Fibroblast of pulmonary artery (primary cell): ENCODE measurements around the gene IPO9.

Source experiments
- DNase-seq: peaks from one replicate; pipeline ENCODE4 v3.0.0-alpha.2; 2010; ENCODE audit warnings: low read depth
- H3K4me3 ChIP-seq: replicated peaks from 2 replicates; pipeline ENCODE4 v1.5.1; 2011; ENCODE audit warnings: low read depth, mild to moderate bottlenecking, control low read depth, low read length, moderate library complexity
- TF ChIP-seq, protein P1 (sequence below): IDR thresholded peaks from 2 replicates; pipeline ENCODE4 v1.5.1; 2011; ENCODE audit warnings: mild to moderate bottlenecking, control low read depth, low read length, inconsistent platforms; ENCODE audit errors: missing control alignments

IPO9 gene

DNA sequence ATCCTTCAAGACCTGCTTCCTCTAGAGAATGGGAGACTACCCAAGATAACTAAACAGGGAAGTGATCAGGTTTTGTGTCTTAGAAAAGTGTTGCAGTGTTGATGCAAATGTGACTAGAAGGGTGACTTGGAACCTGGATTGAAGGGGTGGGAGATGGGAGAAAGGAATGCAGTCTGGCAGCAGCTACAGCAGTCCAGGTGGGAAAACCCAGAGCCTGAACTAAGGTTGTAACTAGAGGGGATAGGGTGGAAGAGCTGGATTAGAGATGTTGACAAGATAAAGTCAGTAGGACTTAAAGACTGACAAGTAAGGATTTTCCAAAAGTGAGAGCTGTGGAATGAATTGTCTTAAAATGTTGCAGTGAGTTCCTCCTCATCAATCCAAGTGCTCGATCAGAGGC, 52.7 kb downstream of the IPO9 start:
- H3K4me3 ChIP-seq, result no peak overlapping the region
- TF ChIP-seq, protein P1, sequence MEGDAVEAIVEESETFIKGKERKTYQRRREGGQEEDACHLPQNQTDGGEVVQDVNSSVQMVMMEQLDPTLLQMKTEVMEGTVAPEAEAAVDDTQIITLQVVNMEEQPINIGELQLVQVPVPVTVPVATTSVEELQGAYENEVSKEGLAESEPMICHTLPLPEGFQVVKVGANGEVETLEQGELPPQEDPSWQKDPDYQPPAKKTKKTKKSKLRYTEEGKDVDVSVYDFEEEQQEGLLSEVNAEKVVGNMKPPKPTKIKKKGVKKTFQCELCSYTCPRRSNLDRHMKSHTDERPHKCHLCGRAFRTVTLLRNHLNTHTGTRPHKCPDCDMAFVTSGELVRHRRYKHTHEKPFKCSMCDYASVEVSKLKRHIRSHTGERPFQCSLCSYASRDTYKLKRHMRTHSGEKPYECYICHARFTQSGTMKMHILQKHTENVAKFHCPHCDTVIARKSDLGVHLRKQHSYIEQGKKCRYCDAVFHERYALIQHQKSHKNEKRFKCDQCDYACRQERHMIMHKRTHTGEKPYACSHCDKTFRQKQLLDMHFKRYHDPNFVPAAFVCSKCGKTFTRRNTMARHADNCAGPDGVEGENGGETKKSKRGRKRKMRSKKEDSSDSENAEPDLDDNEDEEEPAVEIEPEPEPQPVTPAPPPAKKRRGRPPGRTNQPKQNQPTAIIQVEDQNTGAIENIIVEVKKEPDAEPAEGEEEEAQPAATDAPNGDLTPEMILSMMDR, result no peak
- DNase-seq, result no peak

DNA sequence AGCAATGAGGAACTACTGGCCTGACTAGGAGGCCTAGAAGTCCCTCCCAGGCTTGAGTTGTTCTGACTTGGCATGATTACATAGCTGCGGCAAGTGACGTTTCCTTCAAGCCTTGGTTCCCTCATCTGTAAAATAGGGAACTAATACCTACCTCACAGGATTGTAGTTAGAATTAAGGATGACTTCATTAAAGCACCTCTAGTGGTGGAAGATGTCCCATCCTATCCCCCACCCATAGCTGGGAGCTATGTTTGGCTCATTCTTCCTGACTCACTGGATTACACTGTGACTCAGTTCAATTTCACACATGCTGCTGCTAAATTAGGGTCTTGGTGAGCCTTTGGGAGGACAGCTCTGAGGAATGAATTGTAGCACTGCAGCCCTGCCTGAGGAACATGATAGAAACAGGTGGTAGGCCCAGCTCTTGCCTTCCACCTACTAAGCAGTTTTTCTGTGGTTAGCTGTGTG, 53.7 kb downstream of the IPO9 start:
- peak; percentile 32 for DNase-seq
- TF ChIP-seq, protein P1, result peak; percentile 1
- no peak overlapping the region for H3K4me3 ChIP-seq

DNA sequence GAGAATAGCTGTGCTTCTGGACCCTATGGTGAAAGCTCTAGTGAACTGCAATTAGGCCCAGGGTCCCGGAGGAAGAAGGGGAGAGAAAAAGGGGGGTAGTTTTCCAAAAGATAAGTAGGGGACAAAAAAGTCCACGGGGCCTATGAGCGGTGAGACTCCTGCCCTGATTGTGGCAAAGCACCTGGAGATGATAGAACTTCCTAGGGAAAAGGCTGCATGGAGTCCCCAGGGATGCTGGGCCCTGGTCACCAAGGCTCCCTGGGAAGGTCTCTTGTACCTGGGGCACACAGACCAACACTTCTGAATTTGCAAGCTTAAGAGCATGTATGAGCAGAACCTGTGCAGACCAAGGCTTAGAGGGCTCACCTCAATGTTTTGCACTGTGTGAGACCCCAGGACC, 54.3 kb downstream of the IPO9 start:
- DNase-seq, result no peak
- no peak overlapping the region for H3K4me3 ChIP-seq
- TF ChIP-seq, protein P1, result no peak

DNA sequence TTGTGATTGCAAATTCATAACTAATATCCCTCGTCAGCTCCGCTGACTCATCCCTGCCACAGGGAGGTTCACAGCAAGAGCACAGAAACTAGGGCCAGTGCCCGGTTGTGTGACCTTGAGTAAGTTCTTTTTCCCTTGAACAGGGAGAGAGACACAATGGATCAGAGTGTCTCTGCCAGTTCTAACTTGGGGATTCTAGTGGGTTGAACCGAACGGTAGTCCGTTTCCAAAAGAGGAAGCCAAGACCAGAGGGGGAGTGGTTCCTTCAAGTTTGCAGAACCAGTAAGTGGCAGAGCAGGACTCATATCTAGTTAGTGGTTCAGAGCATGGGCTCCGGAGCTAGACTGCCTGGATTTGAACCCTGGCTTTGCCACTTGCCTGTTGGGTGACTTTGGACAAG, 54.8 kb downstream of the IPO9 start:
- peak; percentile 46 for DNase-seq
- no peak overlapping the region for H3K4me3 ChIP-seq
- TF ChIP-seq, protein P1, result no peak

DNA sequence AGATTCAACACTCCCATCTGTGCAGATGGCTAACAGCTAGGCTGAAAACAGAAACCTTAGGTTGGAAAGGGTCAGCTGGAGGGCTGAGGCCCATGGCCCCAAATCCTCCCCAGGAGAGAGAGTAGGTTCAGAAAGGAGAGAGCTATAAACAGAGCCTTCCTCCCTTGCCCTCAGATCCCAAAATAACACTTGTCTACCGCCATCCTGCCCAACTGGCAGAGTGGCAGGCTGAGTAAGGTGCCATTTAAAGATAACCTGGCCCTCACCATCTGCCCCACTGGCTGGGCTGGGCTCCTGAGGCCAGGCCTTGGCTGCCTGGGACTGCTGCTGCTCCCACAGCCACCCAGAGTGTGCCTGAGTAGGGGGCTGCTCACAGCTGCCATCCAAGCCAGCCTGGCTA, 55.5 kb downstream of the IPO9 start:
- TF ChIP-seq, protein P1, result no peak
- H3K4me3 ChIP-seq, result no peak overlapping the region
- DNase-seq, result no peak

DNA sequence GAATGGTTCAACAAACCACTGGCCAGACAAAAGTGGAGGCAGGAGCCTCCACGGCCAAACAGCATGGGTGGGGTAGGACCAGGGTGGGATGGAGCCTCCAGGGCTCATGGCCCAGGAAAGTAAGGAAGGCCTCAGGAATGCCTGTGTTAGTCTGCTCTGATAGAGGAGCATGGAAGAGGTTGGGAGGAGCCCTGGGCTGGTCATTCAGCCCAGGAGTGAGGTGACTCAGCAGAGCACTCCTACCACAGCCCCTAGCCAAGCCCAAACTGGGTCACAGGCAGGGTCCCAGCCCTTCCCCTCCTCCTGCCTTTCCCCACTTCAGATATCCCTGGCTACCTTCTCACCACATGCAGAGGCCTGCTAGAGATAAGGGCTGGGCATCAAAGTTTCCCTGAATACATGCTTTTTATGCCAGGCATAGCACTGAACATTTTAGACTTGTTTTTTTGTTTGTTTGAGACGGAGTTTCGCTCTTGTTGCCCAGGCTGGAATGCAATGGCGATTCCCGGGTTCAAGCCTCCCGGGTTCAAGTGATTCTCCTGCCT, 56.6 kb downstream of the IPO9 start:
- TF ChIP-seq, protein P1, result no peak
- DNase-seq, result peak; percentile 40
- H3K4me3 ChIP-seq, result no peak overlapping the region

DNA sequence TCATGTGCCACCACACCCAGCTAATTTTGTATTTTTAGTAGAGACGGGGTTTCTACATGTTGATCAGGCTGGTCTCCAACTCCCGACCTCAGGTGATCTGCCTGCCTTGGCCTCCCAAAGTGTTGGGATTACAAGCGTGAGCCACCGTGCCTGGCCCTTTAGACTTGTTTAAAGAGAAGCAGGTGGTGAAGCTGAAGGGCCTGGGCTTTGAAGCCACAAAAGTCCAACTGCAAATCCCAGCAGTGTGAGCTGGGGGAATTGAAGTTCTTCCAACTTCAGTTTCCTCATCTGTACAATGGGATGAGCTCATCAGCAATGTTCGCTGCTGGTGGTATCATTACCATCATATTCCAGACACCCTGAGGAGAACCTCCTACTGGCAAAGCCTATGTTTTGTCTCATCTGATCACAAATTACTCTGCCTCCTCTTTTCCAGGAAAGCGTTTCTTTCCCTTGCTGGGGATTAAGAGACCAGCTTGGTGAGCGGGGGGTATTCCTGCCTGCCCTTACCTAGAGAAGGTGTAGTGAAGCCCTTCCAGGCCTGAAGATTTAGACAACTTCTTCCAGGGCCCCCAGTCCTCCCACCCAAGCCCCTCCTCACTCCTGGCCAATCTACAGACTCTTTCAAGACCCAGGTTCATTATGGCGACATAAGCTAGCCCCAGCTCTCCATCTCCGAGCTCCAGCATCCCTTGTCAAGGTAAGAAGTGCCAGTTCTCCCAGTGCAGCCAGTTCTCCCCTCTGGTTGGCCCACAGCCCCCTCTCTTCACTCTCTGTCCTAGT, 57.3 kb downstream of the IPO9 start:
- no peak overlapping the region for H3K4me3 ChIP-seq
- DNase-seq, result no peak
- TF ChIP-seq, protein P1, result no peak
